PC-3 (cell line): ENCODE results near the gene PTGER4. TPM values are rescaled to one million over a fixed set of nuclear protein-coding genes. Genes with fewer than 3 reads are reported as not detected.

Source experiments
- ATAC-seq: fragments of 200-7000 bp; cut with Tn5 transposase; 2 replicates; pipeline ENCODE4 v1.9.1; 2020; ENCODE audit warnings: mild to moderate bottlenecking, moderate library complexity
- BruUV-seq: library from RNA; stranded (reverse); fragments of 400-500 nt; replicated peaks from 2 replicates; lab custom pipeline; 2021; lab: Mats Ljungman, UMichigan
- CTCF ChIA-PET: fragments of 300-600 bp; sonication (Branson Sonifier 250); formaldehyde crosslinking; loops from one replicate; lab custom pipeline; 2022; ENCODE audit warnings: antibody characterized with exemption; lab: Charles Lee
- POLR2A ChIA-PET: fragments of 300-600 bp; sonication (Branson Sonifier 250); formaldehyde crosslinking; loops from one replicate; lab custom pipeline; 2022; ENCODE audit warnings: antibody characterized with exemption; ENCODE audit not compliant: unreplicated experiment; lab: Charles Lee
- DNase-seq: peaks from one replicate; pipeline ENCODE4 v3.0.0-alpha.2; 2015
- H2AFZ ChIP-seq: fragments of 300-600 bp; sonication (generic); 2 replicates; pipeline ENCODE4 v1.6.0; 2016; ENCODE audit warnings: antibody characterized with exemption, low read length
- H3F3A ChIP-seq: fragments of 300-600 bp; sonication (generic); one replicate; pipeline ENCODE4 v1.6.0; 2017; ENCODE audit warnings: antibody characterized with exemption, low read length, control low read depth, mild to moderate bottlenecking; ENCODE audit not compliant: unreplicated experiment
- H3K27ac ChIP-seq: fragments of 300-600 bp; sonication (generic); 2 replicates; pipeline ENCODE4 v1.5.1; 2016; ENCODE audit warnings: mild to moderate bottlenecking, low read length
- H3K27me3 ChIP-seq: fragments of 300-600 bp; sonication (generic); 2 replicates; pipeline ENCODE4 v1.6.1; 2016; ENCODE audit warnings: low read length, mixed read lengths
- H3K36me3 ChIP-seq: fragments of 300-600 bp; sonication (generic); 2 replicates; pipeline ENCODE4 v1.6.1; 2016; ENCODE audit warnings: low read depth, mixed run types, low read length, mixed read lengths
- H3K4me1 ChIP-seq: fragments of 300-600 bp; sonication (generic); 2 replicates; pipeline ENCODE4 v1.5.1; 2016; ENCODE audit warnings: low read length; ENCODE audit not compliant: insufficient read depth
- H3K4me2 ChIP-seq: fragments of 300-600 bp; sonication (generic); 2 replicates; pipeline ENCODE4 v1.6.0; 2016; ENCODE audit warnings: low read length
- H3K4me3 ChIP-seq: fragments of 300-600 bp; sonication (generic); 2 replicates; pipeline ENCODE4 v1.5.1; 2016; ENCODE audit warnings: mild to moderate bottlenecking, low read length, mixed read lengths
- H3K79me2 ChIP-seq: fragments of 300-600 bp; sonication (generic); 2 replicates; pipeline ENCODE4 v1.6.1; 2017; ENCODE audit warnings: low read length, mixed read lengths
- H3K9ac ChIP-seq: fragments of 300-600 bp; sonication (generic); 2 replicates; pipeline ENCODE4 v1.6.0; 2016; ENCODE audit warnings: mild to moderate bottlenecking, low read length
- H3K9me2 ChIP-seq: fragments of 300-600 bp; sonication (generic); replicated peaks from 2 replicates; pipeline ENCODE4 v1.6.1; 2016; ENCODE audit warnings: mixed run types, low read length, mixed read lengths
- H3K9me3 ChIP-seq: fragments of 300-600 bp; sonication (generic); 2 replicates; pipeline ENCODE4 v1.6.1; 2016; ENCODE audit warnings: low read length, mixed read lengths
- H4K20me1 ChIP-seq: fragments of 300-600 bp; sonication (generic); 2 replicates; pipeline ENCODE4 v1.6.1; 2016; ENCODE audit warnings: low read length, mixed read lengths
- CTCF ChIP-seq: fragments of 300-600 bp; sonication (generic); conservative IDR thresholded peaks from 2 replicates; pipeline ENCODE4 v1.5.1; 2017; ENCODE audit warnings: antibody characterized with exemption, low read depth, mild to moderate bottlenecking, low read length
- EZH2 ChIP-seq: fragments of 300-600 bp; sonication (generic); IDR thresholded peaks from one replicate; pipeline ENCODE4 v1.6.1; 2017; ENCODE audit warnings: antibody characterized with exemption, mild to moderate bottlenecking, low read length; ENCODE audit not compliant: unreplicated experiment
- EZH2phosphoT487 ChIP-seq: fragments of 300-600 bp; sonication (generic); IDR thresholded peaks from 2 replicates; pipeline ENCODE4 v1.6.1; 2018; ENCODE audit warnings: mild to moderate bottlenecking, antibody characterized with exemption, low read length, borderline replicate concordance
- intact Hi-C: fragments of 100-400 bp; cut with micrococcal nuclease; formaldehyde crosslinking; loops from 2 replicates; pipeline ENCODE4 v1.9.0; 2023
- total RNA-seq: library from RNA; depleted of rRNA; stranded (reverse); fragments of >200 nt; gene quantifications from 2 replicates; pipeline ENCODE4 v1.2.3, GENCODE V29; 2014

PTGER4 gene
- total RNA-seq, 1 experiment from 2014 or later = 49.5 TPM

GRCh38 chr5:40714001-40714400 is 34.3 kb downstream of the PTGER4 start:
- BruUV-seq = no TSS peak

GRCh38 chr5:40716000-40716399 is 36.3 kb downstream of the PTGER4 start:
- Histone ChIP-seq H4K20me1 (no peaks in the 10 kb centered on the region), H3K9me2 (no peaks in the 10 kb centered on the region), H3K4me1 (peaks cover 22% of the 10 kb centered on the region), H3K9ac (no peak overlapping the region), H3F3A (no peaks in the 10 kb centered on the region), H3K27me3 (no peaks in the 10 kb centered on the region), H2AFZ (no peak overlapping the region), H3K4me3 (no peak overlapping the region), H3K4me2 (no peak overlapping the region), H3K27ac (no peak overlapping the region), H3K36me3 (no peaks in the 10 kb centered on the region), H3K79me2 (no peaks in the 10 kb centered on the region), H3K9me3 (no peaks in the 10 kb centered on the region)
- ChIA-PET CTCF (interaction anchor here (0.6 kb wide), 1 partner anchor 819 kb away, joined by 3 read pairs; no protein-coding TSS in a partner anchor), POLR2A (no interaction called here)
- BruUV-seq = no TSS peak
- intact Hi-C loops = no loop called here
- ATAC-seq (peak; percentile 33; the same call in 1 of the 2 replicates), DNase-seq (peak; percentile 62)
- TF ChIP-seq EZH2phosphoT487 (no peak), CTCF (peak; percentile 81), EZH2 (no peak)

More at GRCh38 chr5:40714001-40714400, 34.3 kb downstream of the PTGER4 start:
- Histone ChIP-seq H3F3A (no peaks in the 10 kb centered on the region), H3K79me2 (no peaks in the 10 kb centered on the region), H3K4me1 (peaks cover 22% of the 10 kb centered on the region), H2AFZ (no peak overlapping the region), H3K9ac (no peak overlapping the region), H3K9me2 (no peaks in the 10 kb centered on the region), H3K4me2 (no peak overlapping the region), H3K9me3 (no peaks in the 10 kb centered on the region), H3K27me3 (no peaks in the 10 kb centered on the region), H4K20me1 (no peaks in the 10 kb centered on the region), H3K36me3 (no peaks in the 10 kb centered on the region), H3K27ac (no peak overlapping the region), H3K4me3 (no peak overlapping the region)
- ChIA-PET CTCF (no interaction called here), POLR2A (no interaction called here)
- no peak for TF ChIP-seq EZH2
- TF ChIP-seq EZH2phosphoT487 = no peak
- ATAC-seq (no peak), DNase-seq (no peak)
- intact Hi-C loops = no loop called here

GRCh38 chr5:40716590-40716989 is 36.9 kb downstream of the PTGER4 start:
- H2AFZ ChIP-seq = no peak overlapping the region
- H3K27me3 ChIP-seq = no peaks in the 10 kb centered on the region
- no peaks in the 10 kb centered on the region for H3K36me3 ChIP-seq
- ATAC-seq (no peak), DNase-seq (no peak)
- no peaks in the 10 kb centered on the region for H3K79me2 ChIP-seq
- H3F3A ChIP-seq = no peaks in the 10 kb centered on the region
- no peak overlapping the region for H3K9ac ChIP-seq
- intact Hi-C loops = no loop called here
- 0 out of 2 replicates have a peak, but pooled peaks cover 2% of the 10 kb centered on the region for H3K9me3 ChIP-seq
- CTCF ChIA-PET = no interaction called here
- H3K4me3 ChIP-seq = no peak overlapping the region
- POLR2A ChIA-PET = interaction anchor here (0.6 kb wide), 1 partner anchor 922 kb away, joined by 3 read pairs; no protein-coding TSS in a partner anchor
- BruUV-seq = no TSS peak
- H3K27ac ChIP-seq = no peak overlapping the region
- TF ChIP-seq EZH2 (no peak), EZH2phosphoT487 (no peak), CTCF (no peak)
- H3K9me2 ChIP-seq = no peaks in the 10 kb centered on the region
- H3K4me2 ChIP-seq = no peak overlapping the region
- H3K4me1 ChIP-seq = peaks cover 21% of the 10 kb centered on the region
- H4K20me1 ChIP-seq = no peaks in the 10 kb centered on the region
